Stomach (tissue), 4 donors: ENCODE data around the gene IRF5.

Source experiments
- POLR2A ChIP-seq, 4 donors: fragments of 450-650 bp; IDR thresholded peaks; one replicate each; pipeline ENCODE4 v1.6.1; 2016; ENCODE audit warnings: antibody characterized with exemption in 4 of 4, control low read depth in 2 of 4, mild to moderate bottlenecking in 1 of 4, moderate library complexity in 1 of 4
- TF ChIP-seq, protein P1 (sequence below), 7 experiments: fragments of 450-650 bp in 4 of 7; fragments of 200-600 bp in 3 of 7; sonication (generic) in 3 of 7; IDR thresholded peaks; one replicate each; pipeline ENCODE4 v1.5.1; 2016 to 2019; ENCODE audit warnings: antibody characterized with exemption in 7 of 7, control low read depth in 2 of 7, mild to moderate bottlenecking in 1 of 7

DNA sequence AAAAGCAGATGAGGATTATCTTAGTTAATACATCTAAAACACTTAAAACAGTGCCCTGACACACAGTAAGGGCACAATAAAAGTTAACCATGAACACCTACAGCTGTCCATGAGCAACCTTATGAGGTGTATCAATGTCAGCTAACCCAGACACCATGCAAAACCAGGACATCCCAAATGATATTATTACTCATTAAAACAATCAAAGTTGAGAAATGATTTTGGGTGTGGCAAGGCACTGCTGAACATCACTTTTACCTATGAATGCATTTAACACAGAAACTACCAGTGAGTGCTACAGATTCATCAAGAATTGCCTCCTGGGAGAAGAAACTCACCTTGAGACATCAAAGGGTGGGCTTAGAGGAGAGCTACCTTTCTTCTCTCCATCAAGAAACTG is 18.3 kb downstream of the IRF5 start:
- TF ChIP-seq POLR2A (IDR thresholded peaks at IDR 0.05): no peak
- TF ChIP-seq, protein P1, sequence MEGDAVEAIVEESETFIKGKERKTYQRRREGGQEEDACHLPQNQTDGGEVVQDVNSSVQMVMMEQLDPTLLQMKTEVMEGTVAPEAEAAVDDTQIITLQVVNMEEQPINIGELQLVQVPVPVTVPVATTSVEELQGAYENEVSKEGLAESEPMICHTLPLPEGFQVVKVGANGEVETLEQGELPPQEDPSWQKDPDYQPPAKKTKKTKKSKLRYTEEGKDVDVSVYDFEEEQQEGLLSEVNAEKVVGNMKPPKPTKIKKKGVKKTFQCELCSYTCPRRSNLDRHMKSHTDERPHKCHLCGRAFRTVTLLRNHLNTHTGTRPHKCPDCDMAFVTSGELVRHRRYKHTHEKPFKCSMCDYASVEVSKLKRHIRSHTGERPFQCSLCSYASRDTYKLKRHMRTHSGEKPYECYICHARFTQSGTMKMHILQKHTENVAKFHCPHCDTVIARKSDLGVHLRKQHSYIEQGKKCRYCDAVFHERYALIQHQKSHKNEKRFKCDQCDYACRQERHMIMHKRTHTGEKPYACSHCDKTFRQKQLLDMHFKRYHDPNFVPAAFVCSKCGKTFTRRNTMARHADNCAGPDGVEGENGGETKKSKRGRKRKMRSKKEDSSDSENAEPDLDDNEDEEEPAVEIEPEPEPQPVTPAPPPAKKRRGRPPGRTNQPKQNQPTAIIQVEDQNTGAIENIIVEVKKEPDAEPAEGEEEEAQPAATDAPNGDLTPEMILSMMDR (IDR thresholded peaks at IDR 0.05): no peak
